GM23248 (cell line): Measurements from ENCODE around the gene PROCR. TPM values are rescaled to one million over a fixed set of nuclear protein-coding genes. Genes with fewer than 3 reads are reported as not detected.
"Not testable (repeated sequence)": the region's sequence is repeated elsewhere in the genome, so short reads cannot be mapped to it uniquely, and the experiment has no call there.

Source experiments
- DNase-seq: peaks from one replicate; pipeline ENCODE4 v3.0.0-alpha.2; 2015
- H2AFZ ChIP-seq: fragments of 200-600 bp; sonication (generic); 2 replicates; pipeline ENCODE4 v1.6.1; 2016; ENCODE audit warnings: antibody characterized with exemption
- H3F3A ChIP-seq: fragments of 200-600 bp; sonication (generic); 2 replicates; pipeline ENCODE4 v1.6.1; 2016; ENCODE audit warnings: mild to moderate bottlenecking, antibody characterized with exemption, mixed run types; ENCODE audit not compliant: insufficient read depth
- H3K27ac ChIP-seq: fragments of 200-600 bp; sonication (generic); 2 replicates; pipeline ENCODE4 v1.5.1; 2016; ENCODE audit warnings: mild to moderate bottlenecking
- H3K27me3 ChIP-seq: fragments of 200-600 bp; sonication (generic); replicated peaks from 2 replicates; pipeline ENCODE4 v1.6.1; 2016; ENCODE audit warnings: mild to moderate bottlenecking; ENCODE audit not compliant: insufficient read depth
- H3K36me3 ChIP-seq: fragments of 200-600 bp; sonication (generic); 2 replicates; pipeline ENCODE4 v1.6.1; 2016; ENCODE audit warnings: low read depth, mild to moderate bottlenecking
- H3K4me1 ChIP-seq: fragments of 200-600 bp; sonication (generic); 2 replicates; pipeline ENCODE4 v1.6.1; 2016; ENCODE audit warnings: mild to moderate bottlenecking; ENCODE audit not compliant: insufficient read depth
- H3K4me2 ChIP-seq: fragments of 200-600 bp; sonication (generic); one replicate; pipeline ENCODE4 v1.6.1; 2016; ENCODE audit warnings: mild to moderate bottlenecking; ENCODE audit not compliant: unreplicated experiment
- H3K4me3 ChIP-seq: fragments of 200-600 bp; sonication (generic); 2 replicates; pipeline ENCODE4 v1.5.1; 2016; ENCODE audit warnings: mild to moderate bottlenecking
- H3K79me2 ChIP-seq: fragments of 200-600 bp; sonication (generic); 2 replicates; pipeline ENCODE4 v1.6.1; 2016; ENCODE audit warnings: mild to moderate bottlenecking; ENCODE audit not compliant: insufficient read depth
- H3K9ac ChIP-seq: fragments of 200-600 bp; sonication (generic); 2 replicates; pipeline ENCODE4 v1.6.1; 2016; ENCODE audit warnings: mild to moderate bottlenecking
- H3K9me2 ChIP-seq: fragments of 200-600 bp; sonication (generic); 2 replicates; pipeline ENCODE4 v1.6.1; 2016; ENCODE audit warnings: mixed run types, mild to moderate bottlenecking, moderate library complexity; ENCODE audit not compliant: insufficient read depth
- H3K9me3 ChIP-seq: fragments of 200-600 bp; sonication (generic); one replicate; pipeline ENCODE4 v1.6.1; 2017; ENCODE audit warnings: low read depth
- H4K20me1 ChIP-seq: fragments of 200-600 bp; sonication (generic); 2 replicates; pipeline ENCODE4 v1.6.0; 2016; ENCODE audit not compliant: insufficient read depth
- EZH2 ChIP-seq: fragments of 200-600 bp; sonication (generic); IDR thresholded peaks from 2 replicates; pipeline ENCODE4 v1.6.1; 2018; ENCODE audit warnings: antibody characterized with exemption, mild to moderate bottlenecking; ENCODE audit not compliant: insufficient read depth, poor library complexity, severe bottlenecking
- EZH2phosphoT487 ChIP-seq: fragments of 200-600 bp; sonication (generic); IDR thresholded peaks from 2 replicates; pipeline ENCODE4 v1.6.1; 2018; ENCODE audit warnings: antibody characterized with exemption, moderate library complexity, mild to moderate bottlenecking, low read depth; ENCODE audit not compliant: insufficient read depth
- WGBS, 2 experiments: methylation state at CpG; one replicate each; pipeline ENCODE4 v1.1.6; 2015 to 2017; ENCODE audit warnings: low lambda C conversion rate in 2 of 2, low coverage in 1 of 2; ENCODE audit errors: missing lambda C conversion rate in 2 of 2; 5-methylcytosine and 5-hydroxymethylcytosine counted together
- in situ Hi-C: fragments of 300-500 bp; cut with MboI; formaldehyde crosslinking; loops from 2 replicates; pipeline ENCODE4 v1.15.0; 2020
- polyA plus RNA-seq: library from polyadenylated mRNA; unstranded; fragments of >200 nt; fragmentation: Nextera tagmentation; extraction: Ambion mirVana; gene quantifications from 2 replicates; pipeline ENCODE4 v1.2.1, GENCODE V29; 2016
- total RNA-seq: library from RNA; depleted of rRNA; stranded (reverse); fragments of >200 nt; shearing (Covaris generic); gene quantifications from 2 replicates; pipeline ENCODE4 v1.2.3, GENCODE V29; 2014

Gene PROCR
- total and polyA plus RNA-seq, 2 experiments from 2014 or later = 34.4 to 38.7 TPM

DNA sequence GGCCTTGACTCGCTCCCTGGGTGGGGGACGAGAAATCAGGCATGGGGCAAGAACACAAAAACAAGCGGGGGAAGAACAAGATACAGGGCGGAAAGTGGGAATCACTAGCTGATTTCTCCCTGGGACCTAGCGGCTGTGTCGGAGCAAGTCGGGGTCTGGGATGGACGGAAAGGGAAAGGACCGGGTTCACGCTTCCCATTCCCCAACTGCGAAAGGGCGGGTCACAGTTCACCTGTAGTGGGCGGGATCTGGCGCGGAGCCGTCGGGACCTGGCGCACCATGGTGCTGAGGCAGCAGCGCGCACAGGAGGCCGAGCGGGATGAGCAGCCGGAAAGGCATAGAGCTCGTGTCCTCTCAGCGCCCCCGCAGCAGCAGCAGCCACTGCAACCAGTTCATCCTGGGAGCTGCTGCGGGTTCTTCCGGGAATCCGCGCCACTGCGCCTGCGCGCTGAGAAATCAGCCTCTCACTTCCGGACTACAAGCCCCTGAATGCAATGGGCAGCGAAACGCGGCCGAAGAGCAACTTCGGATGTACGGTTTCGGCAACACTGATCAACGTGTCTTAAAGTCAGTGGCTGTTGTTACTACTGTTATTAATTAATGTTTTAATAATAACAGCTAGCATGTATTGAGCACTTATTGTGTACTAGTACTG, 24.8 kb upstream of the PROCR start, which contains the start of gene EDEM2:
TSS of gene EDEM2 (minus strand) at position 417 of the 655 bp plus-strand sequence. CDS start at position 339, 78 bp downstream.
- Histone ChIP-seq H3K27ac (peak within 1 kb of the TSS; percentile 68), H3K9me2 (no peaks in the 10 kb centered on the region), H3K9me3 (no peaks in the 10 kb centered on the region), H3K4me1 (peaks cover 7% of the 10 kb centered on the region), H3K36me3 (no peaks in the 10 kb centered on the region; the same call in 1 of the 2 replicates), H3K4me3 (peak within 1 kb of the TSS; percentile 80), H3K9ac (peak within 1 kb of the TSS; percentile 74), H3K27me3 (no peaks in the 10 kb centered on the region), H2AFZ (peak within 1 kb of the TSS; percentile 88), H3F3A (peaks cover 22% of the 10 kb centered on the region), H3K79me2 (no peaks in the 10 kb centered on the region; the same call in 1 of the 2 replicates), H4K20me1 (no peaks in the 10 kb centered on the region), H3K4me2 (peak within 1 kb of the TSS; percentile 93)
- TF ChIP-seq EZH2phosphoT487 = no peak
- TF ChIP-seq EZH2 = no peak
- in situ Hi-C loops = no loop called here
- 1 to 2% methylated on average over 39 to 42 of the region's 42 CpGs for WGBS, 2 experiments
- DNase-seq = peak; percentile 97

DNA sequence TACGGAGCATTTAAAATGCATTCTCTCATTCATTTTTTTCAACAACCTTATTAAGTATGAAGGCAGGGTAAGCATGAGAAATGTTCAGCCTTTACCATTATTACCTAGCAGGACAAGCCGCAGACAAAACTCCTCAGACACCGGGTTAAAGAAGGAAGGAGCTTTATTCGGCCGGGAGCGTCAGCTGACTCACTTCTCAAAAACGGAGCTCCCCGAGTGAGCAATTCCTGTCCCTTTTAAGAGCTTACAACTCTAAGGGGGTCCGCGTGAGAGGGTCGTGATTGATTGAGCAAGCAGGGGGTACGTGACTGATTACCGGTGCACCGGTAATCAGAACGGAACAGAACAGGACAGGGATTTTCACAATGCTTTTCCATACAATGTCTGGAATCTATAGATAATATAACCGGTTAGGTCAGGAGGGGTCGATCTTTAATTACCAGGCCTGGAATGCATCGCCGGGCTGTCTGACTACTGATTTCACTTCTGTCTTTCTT, 24.2 kb upstream of the PROCR start:
- H3K4me1 ChIP-seq, H3K36me3 ChIP-seq, in situ Hi-C loops, H3K27me3 ChIP-seq, H4K20me1 ChIP-seq, H3K9me3 ChIP-seq, H3K9me2 ChIP-seq, H3K79me2 ChIP-seq: not testable (repeated sequence)
- Histone ChIP-seq H2AFZ (peak overlapping the region; percentile 88), H3K4me3 (peak overlapping the region; percentile 80), H3F3A (peaks cover 22% of the 10 kb centered on the region), H3K27ac (peak overlapping the region; percentile 68), H3K4me2 (peak overlapping the region; percentile 93), H3K9ac (peak overlapping the region; percentile 74)
- peak; percentile 64 for DNase-seq
- WGBS, 2 experiments = 2% methylated on average over 19 of the region's 19 CpGs

DNA sequence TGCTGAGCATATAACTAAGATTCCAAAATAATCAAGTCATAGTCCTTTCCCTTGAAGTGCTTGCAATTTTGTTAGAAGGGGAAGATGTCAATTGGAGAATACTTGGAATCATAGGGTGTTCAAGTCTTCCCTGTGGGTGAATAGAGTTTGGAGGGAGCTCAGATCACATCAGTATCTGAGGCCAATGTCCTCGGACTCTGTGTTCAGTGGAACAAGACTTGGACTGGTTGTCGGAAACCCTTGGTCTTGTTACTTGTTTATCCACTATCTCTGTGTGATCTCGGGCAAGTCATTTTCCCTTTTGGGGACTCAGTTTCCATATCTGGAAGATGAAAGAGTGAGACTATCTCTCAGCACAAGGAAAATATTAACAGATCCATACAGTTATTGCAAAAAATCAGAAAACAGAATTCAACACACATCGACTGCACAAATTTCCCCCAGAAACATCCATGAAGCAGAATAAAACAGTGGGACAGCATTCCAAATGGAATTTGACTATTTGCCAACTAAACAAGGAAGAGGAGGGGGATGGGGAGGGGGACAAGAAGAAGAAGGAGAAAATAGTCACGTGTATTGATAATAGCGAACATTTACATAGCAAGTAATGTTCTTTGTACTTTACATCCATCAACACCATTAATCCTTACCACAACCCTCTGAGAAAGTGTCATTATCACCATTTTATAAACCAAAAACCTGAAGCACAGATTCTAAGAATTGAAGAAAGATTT, 20.9 kb upstream of the PROCR start:
- Histone ChIP-seq H3K9ac (no peak overlapping the region), H3K9me2 (no peaks in the 10 kb centered on the region), H3K9me3 (no peaks in the 10 kb centered on the region), H3K27me3 (no peaks in the 10 kb centered on the region), H3K36me3 (no peaks in the 10 kb centered on the region), H4K20me1 (no peaks in the 10 kb centered on the region), H2AFZ (no peak overlapping the region), H3K4me3 (no peak overlapping the region), H3F3A (peaks cover 12% of the 10 kb centered on the region), H3K27ac (no peak overlapping the region), H3K4me2 (no peak overlapping the region), H3K4me1 (peaks cover 7% of the 10 kb centered on the region), H3K79me2 (no peaks in the 10 kb centered on the region; the same call in 1 of the 2 replicates)
- 50 to 54% methylated on average over 6 of the region's 6 CpGs for WGBS, 2 experiments
- in situ Hi-C loops = no loop called here
- no peak for TF ChIP-seq EZH2
- no peak for TF ChIP-seq EZH2phosphoT487
- DNase-seq = no peak

DNA sequence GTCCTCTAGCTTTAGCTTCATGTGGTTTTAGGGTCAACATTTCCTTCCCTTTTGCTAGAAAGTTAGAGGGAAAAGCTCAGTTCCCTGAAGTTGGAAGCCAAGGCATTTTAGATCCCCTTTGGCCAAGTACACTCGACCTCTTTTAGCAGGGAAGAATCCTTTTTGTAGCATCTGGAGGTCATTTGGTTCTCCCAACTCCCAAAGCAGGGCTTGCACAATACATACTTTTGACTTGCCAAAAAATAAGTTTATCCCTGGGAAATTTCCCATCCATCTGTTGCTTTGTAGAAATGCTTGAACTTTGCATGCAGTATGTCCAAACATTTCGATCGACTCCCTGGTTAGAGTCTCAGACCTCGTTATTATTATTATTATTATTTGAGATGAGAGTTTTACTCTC, 20.1 kb upstream of the PROCR start:
- Histone ChIP-seq H3K9me3 (no peaks in the 10 kb centered on the region), H3K4me3 (no peak overlapping the region), H3K4me1 (peaks cover 7% of the 10 kb centered on the region), H3F3A (peaks cover 8% of the 10 kb centered on the region), H2AFZ (no peak overlapping the region), H3K79me2 (no peaks in the 10 kb centered on the region; the same call in 1 of the 2 replicates), H3K27ac (no peak overlapping the region), H4K20me1 (no peaks in the 10 kb centered on the region), H3K27me3 (no peaks in the 10 kb centered on the region), H3K4me2 (no peak overlapping the region), H3K9me2 (no peaks in the 10 kb centered on the region), H3K9ac (no peak overlapping the region), H3K36me3 (no peaks in the 10 kb centered on the region)
- in situ Hi-C loops = no loop called here
- 7 to 18% methylated on average over 4 of the region's 4 CpGs for WGBS, 2 experiments
- peak; percentile 55 for DNase-seq
- TF ChIP-seq EZH2 = no peak
- TF ChIP-seq EZH2phosphoT487 = no peak
